SU-DHL-6 (cell line): ENCODE results near the gene TROAP.
A peak's percentile ranks its signal among the peaks of the same experiment; 100 is the strongest.

ENCODE experiments used
- H2AFZ ChIP-seq: fragments of 200-600 bp; sonication (generic); 2 replicates; pipeline ENCODE4 v1.6.1; 2014; ENCODE audit warnings: low read depth, mild to moderate bottlenecking, moderate library complexity, mixed read lengths, antibody characterized with exemption, low read length; ENCODE audit not compliant: severe bottlenecking
- H3F3A ChIP-seq: fragments of 200-600 bp; shearing (Covaris generic); 2 replicates; pipeline ENCODE4 v1.6.0; 2016; ENCODE audit warnings: antibody characterized with exemption, mild to moderate bottlenecking; ENCODE audit not compliant: insufficient read depth
- H3K27ac ChIP-seq: fragments of 200-600 bp; sonication (generic); 2 replicates; pipeline ENCODE4 v1.5.1; 2016; ENCODE audit warnings: low read depth, mild to moderate bottlenecking, low read length, moderate library complexity, mixed read lengths
- H3K27me3 ChIP-seq: fragments of 200-600 bp; sonication (generic), shearing (Covaris generic); 2 replicates; pipeline ENCODE4 v1.6.0; 2014; ENCODE audit warnings: mild to moderate bottlenecking, low read length
- H3K36me3 ChIP-seq: fragments of 200-600 bp; sonication (generic); 2 replicates; pipeline ENCODE4 v1.6.1; 2014; ENCODE audit warnings: mild to moderate bottlenecking, low read length, mixed read lengths
- H3K4me2 ChIP-seq: fragments of 300-600, 200-600 bp; shearing (Covaris generic), sonication (generic); 2 replicates; pipeline ENCODE4 v1.6.0; 2014; ENCODE audit warnings: low read length, low read depth, mild to moderate bottlenecking; ENCODE audit not compliant: poor library complexity, severe bottlenecking
- H3K4me3 ChIP-seq: fragments of 200-600 bp; sonication (generic); 2 replicates; pipeline ENCODE4 v1.5.1; 2014; ENCODE audit warnings: antibody characterized with exemption, low read length, mild to moderate bottlenecking, mixed read lengths; ENCODE audit not compliant: insufficient read depth, poor library complexity, severe bottlenecking
- H3K79me2 ChIP-seq: fragments of 200-600 bp; sonication (generic); 2 replicates; pipeline ENCODE4 v1.6.1; 2014; ENCODE audit warnings: mild to moderate bottlenecking, low read length, moderate library complexity; ENCODE audit not compliant: insufficient read depth
- H3K9ac ChIP-seq: fragments of 200-600 bp; sonication (generic); 2 replicates; pipeline ENCODE4 v1.7.0; 2014; ENCODE audit warnings: mild to moderate bottlenecking, low read length
- H3K9me2 ChIP-seq: fragments of 200-600 bp; sonication (generic); replicated peaks from 2 replicates; pipeline ENCODE4 v1.6.1; 2014; ENCODE audit warnings: low read length; ENCODE audit not compliant: insufficient read depth
- H3K9me3 ChIP-seq: fragments of 200-600 bp; sonication (generic); 2 replicates; pipeline ENCODE4 v1.6.1; 2014; ENCODE audit warnings: low read length, mixed read lengths; ENCODE audit not compliant: insufficient read depth
- H4K20me1 ChIP-seq: fragments of 200-600 bp; sonication (generic); 2 replicates; pipeline ENCODE4 v1.6.1; 2014; ENCODE audit warnings: low read depth, mild to moderate bottlenecking, antibody characterized with exemption, low read length, moderate library complexity, mixed read lengths
- CTCF ChIP-seq: fragments of 200-600 bp; sonication (generic); IDR thresholded peaks from one replicate; pipeline ENCODE4 v1.5.1; 2017; ENCODE audit warnings: antibody characterized with exemption, mild to moderate bottlenecking, low read length, moderate library complexity; ENCODE audit not compliant: insufficient read depth, poor library complexity, severe bottlenecking
- EZH2phosphoT487 ChIP-seq: fragments of 200-600 bp; sonication (generic), shearing (Covaris generic); conservative IDR thresholded peaks from 2 replicates; pipeline ENCODE4 v1.6.1; 2018; ENCODE audit warnings: mild to moderate bottlenecking, antibody characterized with exemption, low read length, moderate library complexity, mixed read lengths

Gene TROAP

GRCh38 chr12:49368240-49368600, 45.2 kb downstream of the TROAP start:
- H3F3A ChIP-seq = peaks cover 28% of the 10 kb centered on the region
- H3K4me3 ChIP-seq = peak overlapping the region; percentile 69
- no peak overlapping the region for H2AFZ ChIP-seq
- H3K9ac ChIP-seq = peak overlapping the region; percentile 94
- TF ChIP-seq EZH2phosphoT487 (no peak), CTCF (no peak)
- no peaks in the 10 kb centered on the region for H3K36me3 ChIP-seq
- no peaks in the 10 kb centered on the region for H3K27me3 ChIP-seq
- H3K79me2 ChIP-seq = peaks cover 62% of the 10 kb centered on the region
- H3K9me2 ChIP-seq = no peaks in the 10 kb centered on the region
- no peaks in the 10 kb centered on the region for H4K20me1 ChIP-seq
- H3K9me3 ChIP-seq = no peaks in the 10 kb centered on the region
- H3K27ac ChIP-seq = peak overlapping the region; percentile 89
- H3K4me2 ChIP-seq = peak overlapping the region; percentile 78

- Histone ChIP-seq H3K4me3 (no peak overlapping the region), H3K27ac (peak overlapping the region; percentile 51; the same call in 1 of the 2 replicates), H3K4me2 (peak overlapping the region; percentile 78), H3K79me2 (peaks cover 73% of the 10 kb centered on the region), H4K20me1 (no peaks in the 10 kb centered on the region), H3K9me2 (no peaks in the 10 kb centered on the region), H3K9ac (no peak overlapping the region), H2AFZ (no peak overlapping the region), H3K36me3 (no peaks in the 10 kb centered on the region), H3K27me3 (no peaks in the 10 kb centered on the region), H3F3A (peaks cover 28% of the 10 kb centered on the region), H3K9me3 (no peaks in the 10 kb centered on the region)
- TF ChIP-seq CTCF (no peak), EZH2phosphoT487 (no peak)
These were observed 46.5 kb downstream of the TROAP start for GRCh38 chr12:49369411-49370145.

- no peak overlapping the region for H3K4me3 ChIP-seq
- no peaks in the 10 kb centered on the region for H3K27me3 ChIP-seq
- no peak for TF ChIP-seq CTCF
- no peak for TF ChIP-seq EZH2phosphoT487
- peaks cover 19% of the 10 kb centered on the region for H3F3A ChIP-seq
- H3K9ac ChIP-seq = no peak overlapping the region
- H3K4me2 ChIP-seq = no peak overlapping the region
- H3K36me3 ChIP-seq = no peaks in the 10 kb centered on the region
- peaks cover 77% of the 10 kb centered on the region for H3K79me2 ChIP-seq
- no peaks in the 10 kb centered on the region for H4K20me1 ChIP-seq
- no peaks in the 10 kb centered on the region for H3K9me3 ChIP-seq
- no peak overlapping the region for H3K27ac ChIP-seq
- H3K9me2 ChIP-seq = no peaks in the 10 kb centered on the region
- no peak overlapping the region for H2AFZ ChIP-seq
These were observed 47.5 kb downstream of the TROAP start for GRCh38 chr12:49370539-49370938.
